Body of pancreas (tissue), 4 donors: ENCODE measurements around the gene GABRG3.

Experiments
- CTCF ChIP-seq, 7 experiments: fragments of 450-650 bp in 4 of 7; fragments of 200-600 bp in 3 of 7; sonication (generic) in 3 of 7; IDR thresholded peaks; one replicate each; pipeline ENCODE4 v1.5.1; 2016 to 2019; ENCODE audit warnings: antibody characterized with exemption in 7 of 7
- POLR2A ChIP-seq, 3 donors: fragments of 450-650 bp; IDR thresholded peaks; one replicate each; pipeline ENCODE4 v1.6.1; 2016; ENCODE audit warnings: antibody characterized with exemption in 3 of 3, mild to moderate bottlenecking in 2 of 3

- TF ChIP-seq CTCF (IDR thresholded peaks at IDR 0.05) (no peak), POLR2A (IDR thresholded peaks at IDR 0.05) (no peak)
Measured at GRCh38 chr15:27027229-27027628, 56.2 kb downstream of the GABRG3 start.
